Activated CD4-positive, alpha-beta T cell treated with anti-CD3 and anti-CD28 coated beads for 36 hours (primary cell): ENCODE measurements around the gene PRSS8. TPM values are rescaled to one million over a fixed set of nuclear protein-coding genes. Genes with fewer than 3 reads are reported as not detected.

Experiments used
- ATAC-seq: fragments of 200-7000 bp; cut with Tn5 transposase; one replicate; pipeline ENCODE4 v1.10.0; 2021; ENCODE audit warnings: mild to moderate bottlenecking, moderate library complexity
- CTCF ChIA-PET: fragments of 350-600 bp; sonication (Branson Sonifier 250); formaldehyde crosslinking; loops from one replicate; lab custom pipeline; 2021; ENCODE audit warnings: antibody characterized with exemption; lab: Charles Lee
- POLR2A ChIA-PET: fragments of 350-600 bp; sonication (Branson Sonifier 250); formaldehyde crosslinking; loops from one replicate; lab custom pipeline; 2021; ENCODE audit warnings: antibody characterized with exemption, inconsistent platforms; lab: Charles Lee
- DNase-seq: peaks from one replicate; pipeline ENCODE4 v3.0.0-alpha.2; 2020
- H3K27ac Mint-ChIP-seq: one replicate; pipeline ENCODE4 v1.8.0; 2021; ENCODE audit warnings: mixed read lengths
- H3K27me3 Mint-ChIP-seq: one replicate; pipeline ENCODE4 v1.8.0; 2021; ENCODE audit warnings: mixed read lengths
- H3K36me3 Mint-ChIP-seq: one replicate; pipeline ENCODE4 v1.8.0; 2021; ENCODE audit warnings: low read depth, mixed read lengths
- H3K4me1 Mint-ChIP-seq: one replicate; pipeline ENCODE4 v1.8.0; 2021; ENCODE audit warnings: mixed read lengths
- H3K4me3 Mint-ChIP-seq: one replicate; pipeline ENCODE4 v1.8.0; 2021; ENCODE audit warnings: mild to moderate bottlenecking, moderate library complexity, mixed read lengths
- H3K9me3 Mint-ChIP-seq: one replicate; pipeline ENCODE4 v1.8.0; 2021; ENCODE audit warnings: low read depth, mixed read lengths
- intact Hi-C, 2 experiments: fragments of 100-400 bp; cut with DNase I in 1 of 2; cut with micrococcal nuclease in 1 of 2; formaldehyde crosslinking; loops; one replicate each; pipeline versions ENCODE4 v1.14.2 to v1.15.1; 2022 to 2024; cut with DNase I, micrococcal nuclease
- total RNA-seq, 2 experiments: library from RNA; stranded (reverse); gene quantifications; one replicate each; pipeline ENCODE4 v1.2.3, GENCODE V29; 2021

The PRSS8 gene
- total RNA-seq, 2 experiments from 2014 or later, result not detected

DNA sequence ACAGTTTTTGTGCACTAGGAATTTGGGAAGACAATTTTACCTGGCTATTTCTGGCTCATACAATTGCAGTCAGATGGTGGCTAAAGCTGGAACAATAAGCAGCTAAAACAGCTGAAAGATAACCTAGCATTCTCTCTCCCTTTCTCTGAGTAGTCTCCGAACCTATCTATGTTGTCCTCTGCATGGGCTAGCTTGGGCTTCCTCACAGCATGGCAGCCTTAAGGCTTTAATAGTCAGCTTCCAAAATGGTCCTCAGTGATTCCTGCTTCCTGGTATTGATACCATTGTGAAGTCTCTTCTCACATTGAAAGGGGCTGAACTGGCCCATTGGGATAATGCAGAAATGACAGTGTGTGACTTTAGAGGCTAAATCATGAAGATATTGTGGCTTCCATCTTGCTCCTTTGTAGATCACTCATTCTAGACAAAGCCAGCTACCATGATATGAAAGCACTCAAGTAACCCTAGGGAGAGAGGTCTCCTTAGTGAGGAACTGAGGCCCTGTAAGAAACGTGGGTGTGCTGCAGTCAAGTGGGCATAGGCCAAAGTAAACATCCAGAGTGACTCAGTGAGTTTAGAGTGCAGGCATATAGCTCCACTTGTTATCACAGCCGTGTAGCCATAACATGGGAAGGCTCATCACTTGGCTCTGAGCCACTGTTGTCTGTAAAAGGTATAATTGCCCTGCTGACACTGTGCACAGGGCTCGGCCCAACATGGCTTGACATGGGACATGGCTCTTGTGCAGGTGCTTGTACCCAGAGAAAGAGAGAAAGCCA lies 35.5 kb downstream of the PRSS8 start:
- Mint-ChIP-seq H3K9me3 (no peaks in the 10 kb centered on the region), H3K27ac (no peak overlapping the region), H3K36me3 (no peaks in the 10 kb centered on the region), H3K4me1 (peaks cover 9% of the 10 kb centered on the region), H3K4me3 (no peak overlapping the region), H3K27me3 (no peaks in the 10 kb centered on the region)
- intact Hi-C loops, result loop anchor here in 1 of 2 experiments (10.0 kb wide), 1 partner anchor 115 kb away; the partner anchor contains the start of gene HSD3B7
- ChIA-PET POLR2A (interaction anchor here (0.6 kb wide), 1 partner anchor 13 kb away, joined by 3 read pairs; no protein-coding TSS in a partner anchor), CTCF (interaction anchor here (0.6 to 1.2 kb wide), 3 partner anchors 8 to 136 kb away, joined by 3 to 4 read pairs (median 3); no protein-coding TSS in a partner anchor)
- DNase-seq, result no peak
- ATAC-seq, result no peak

- peak within 1 kb of the TSS; percentile 98 for H3K4me3 Mint-ChIP-seq
- no peaks in the 10 kb centered on the region for H3K9me3 Mint-ChIP-seq
- ATAC-seq (peak; percentile 92), DNase-seq (peak; percentile 96)
- peaks cover 21% of the 10 kb centered on the region for H3K36me3 Mint-ChIP-seq
- H3K27me3 Mint-ChIP-seq, result no peaks in the 10 kb centered on the region
- intact Hi-C loops, result loop anchor here (1.0 to 10.0 kb wide), 13 partner anchors 20 to 365 kb away; partner anchors contain the start of genes HSD3B7 (in 2 of the 2), KAT8 (in 2 of the 2), ZNF646 (in 2 of the 2) and ZNF668 (in 2 of the 2)
- CTCF ChIA-PET, result interaction anchor here (2.4 kb wide), 1 partner anchor 21 kb away, joined by 7 read pairs; the partner anchor contains the start of genes ZNF646 and ZNF668
- H3K27ac Mint-ChIP-seq, result peak within 1 kb of the TSS; percentile 89
- peaks cover 25% of the 10 kb centered on the region for H3K4me1 Mint-ChIP-seq
- POLR2A ChIA-PET, result interaction anchor here (0.9 kb wide), 1 partner anchor 23 kb away, joined by 7 read pairs; the partner anchor contains the start of gene KAT8
Measured at GRCh38 chr16:31094424-31095120, 41.0 kb downstream of the PRSS8 start, which contains the start of gene VKORC1. Gene VKORC1, minus strand, starts transcription at chr16:31094797. Its CDS starts 68 bp downstream, at chr16:31094729.

- Mint-ChIP-seq H3K4me3 (peak overlapping the region; percentile 98), H3K9me3 (no peaks in the 10 kb centered on the region), H3K27me3 (no peaks in the 10 kb centered on the region), H3K27ac (peak overlapping the region; percentile 89), H3K4me1 (peaks cover 25% of the 10 kb centered on the region), H3K36me3 (peaks cover 21% of the 10 kb centered on the region)
- DNase-seq (no peak), ATAC-seq (no peak)
- POLR2A ChIA-PET, result no interaction called here
- CTCF ChIA-PET, result interaction anchor here (2.4 kb wide), 1 partner anchor 20 kb away, joined by 7 read pairs; the partner anchor contains the start of genes ZNF646 and ZNF668
- intact Hi-C loops, result loop anchor here (1.0 to 10.0 kb wide), 11 partner anchors 20 to 365 kb away; partner anchors contain the start of genes KAT8 (in 2 of the 2), ZNF646 (in 2 of the 2), ZNF668 (in 2 of the 2) and ARMC5 (in 1 of the 2)
Measured at GRCh38 chr16:31094088-31094423, 41.5 kb downstream of the PRSS8 start.

DNA sequence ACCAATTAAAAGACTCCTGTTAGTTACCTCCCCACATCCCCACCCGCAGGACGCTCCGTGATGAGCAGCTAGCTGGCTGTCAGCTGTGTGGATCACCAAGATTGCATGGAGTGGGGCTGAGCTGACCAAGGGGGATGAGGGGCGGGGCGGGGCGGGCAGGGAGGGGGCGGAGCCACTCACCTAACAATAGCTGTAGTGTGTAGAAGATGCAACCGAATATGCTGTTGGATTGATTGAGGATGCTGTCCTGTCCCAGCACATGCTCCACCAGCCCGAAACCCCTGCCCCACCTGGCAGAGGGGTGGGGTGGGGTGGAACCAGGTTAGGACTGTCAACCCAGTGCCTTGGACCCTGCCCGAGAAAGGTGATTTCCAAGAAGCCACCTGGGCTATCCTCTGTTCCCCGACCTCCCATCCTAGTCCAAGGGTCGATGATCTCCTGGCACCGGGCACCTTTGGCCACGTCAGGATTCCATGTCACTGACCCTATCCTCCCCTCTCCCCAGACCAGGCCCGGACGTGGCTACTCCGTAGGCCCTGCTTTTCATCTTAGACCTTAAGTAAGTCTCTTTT lies 42.3 kb downstream of the PRSS8 start:
- CTCF ChIA-PET, result interaction anchor here (0.5 to 1.9 kb wide), 3 partner anchors 49 to 94 kb away, joined by 4 to 10 read pairs (median 5); no protein-coding TSS in a partner anchor
- intact Hi-C loops, result loop anchor here in 1 of 2 experiments (10.0 kb wide), 1 partner anchor 108 kb away; the partner anchor contains the start of gene HSD3B7
- H3K4me3 Mint-ChIP-seq, result peak overlapping the region; percentile 98
- H3K27me3 Mint-ChIP-seq, result no peaks in the 10 kb centered on the region
- peaks cover 25% of the 10 kb centered on the region for H3K4me1 Mint-ChIP-seq
- H3K9me3 Mint-ChIP-seq, result no peaks in the 10 kb centered on the region
- H3K36me3 Mint-ChIP-seq, result peaks cover 21% of the 10 kb centered on the region
- ATAC-seq (no peak), DNase-seq (peak; percentile 44)
- POLR2A ChIA-PET, result interaction anchor here (0.6 to 0.9 kb wide), 2 partner anchors 19 to 87 kb away, joined by 3 to 4 read pairs; partner anchors contain the start of genes ZNF646 and ZNF668
- peak overlapping the region; percentile 31 for H3K27ac Mint-ChIP-seq

GRCh38 chr16:31092330-31092729 lies 43.2 kb downstream of the PRSS8 start:
- H3K9me3 Mint-ChIP-seq, result no peaks in the 10 kb centered on the region
- H3K27me3 Mint-ChIP-seq, result no peaks in the 10 kb centered on the region
- peaks cover 25% of the 10 kb centered on the region for H3K4me1 Mint-ChIP-seq
- CTCF ChIA-PET, result interaction anchor here (0.6 to 1.9 kb wide), 4 partner anchors 8 to 295 kb away, joined by 3 to 10 read pairs (median 4); no protein-coding TSS in a partner anchor
- peaks cover 21% of the 10 kb centered on the region for H3K36me3 Mint-ChIP-seq
- H3K4me3 Mint-ChIP-seq, result no peak overlapping the region
- no peak for DNase-seq
- intact Hi-C loops, result loop anchor here in 1 of 2 experiments (10.0 kb wide), 1 partner anchor 108 kb away; the partner anchor contains the start of gene HSD3B7
- POLR2A ChIA-PET, result interaction anchor here (0.6 to 0.9 kb wide), 2 partner anchors 18 to 42 kb away, joined by 3 to 4 read pairs; partner anchors contain the start of genes ZNF646 and ZNF668
- no peak overlapping the region for H3K27ac Mint-ChIP-seq
- ATAC-seq, result no peak

- intact Hi-C loops, result loop anchor here in 1 of 2 experiments (10.0 kb wide), 1 partner anchor 106 kb away; the partner anchor contains the start of gene HSD3B7
- POLR2A ChIA-PET, result no interaction called here
- peaks cover 20% of the 10 kb centered on the region for H3K4me1 Mint-ChIP-seq
- H3K4me3 Mint-ChIP-seq, result no peak overlapping the region
- CTCF ChIA-PET, result no interaction called here
- H3K9me3 Mint-ChIP-seq, result no peaks in the 10 kb centered on the region
- DNase-seq (no peak), ATAC-seq (no peak)
- no peaks in the 10 kb centered on the region for H3K27me3 Mint-ChIP-seq
- no peak overlapping the region for H3K27ac Mint-ChIP-seq
- H3K36me3 Mint-ChIP-seq, result peaks cover 21% of the 10 kb centered on the region
Measured at GRCh38 chr16:31090540-31090939, 45.0 kb downstream of the PRSS8 start.

DNA sequence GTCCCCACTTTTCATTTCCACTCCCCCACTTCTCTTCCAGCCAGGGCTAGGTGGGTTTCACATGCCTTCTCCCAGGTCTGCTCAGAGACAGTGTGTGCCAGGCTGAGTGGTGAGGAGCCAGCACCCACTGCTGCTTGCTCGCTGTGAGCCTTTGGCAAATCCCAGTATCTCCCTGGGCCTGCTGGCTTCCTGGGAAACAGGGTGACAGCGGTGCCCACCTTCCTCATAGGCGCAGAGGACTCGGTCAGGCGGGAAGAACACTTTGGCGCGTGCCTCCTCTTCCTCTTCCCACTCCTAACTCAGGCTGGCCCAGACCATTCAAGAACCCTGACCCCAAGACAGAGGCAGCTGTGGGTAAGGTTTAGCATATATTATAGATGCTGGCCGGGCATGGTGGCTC lies 46.3 kb downstream of the PRSS8 start:
- peaks cover 15% of the 10 kb centered on the region for H3K4me1 Mint-ChIP-seq
- peaks cover 19% of the 10 kb centered on the region for H3K36me3 Mint-ChIP-seq
- DNase-seq (no peak), ATAC-seq (no peak)
- CTCF ChIA-PET, result no interaction called here
- intact Hi-C loops, result no loop called here
- no peaks in the 10 kb centered on the region for H3K27me3 Mint-ChIP-seq
- POLR2A ChIA-PET, result no interaction called here
- H3K9me3 Mint-ChIP-seq, result no peaks in the 10 kb centered on the region
- H3K27ac Mint-ChIP-seq, result no peak overlapping the region
- H3K4me3 Mint-ChIP-seq, result no peak overlapping the region

DNA sequence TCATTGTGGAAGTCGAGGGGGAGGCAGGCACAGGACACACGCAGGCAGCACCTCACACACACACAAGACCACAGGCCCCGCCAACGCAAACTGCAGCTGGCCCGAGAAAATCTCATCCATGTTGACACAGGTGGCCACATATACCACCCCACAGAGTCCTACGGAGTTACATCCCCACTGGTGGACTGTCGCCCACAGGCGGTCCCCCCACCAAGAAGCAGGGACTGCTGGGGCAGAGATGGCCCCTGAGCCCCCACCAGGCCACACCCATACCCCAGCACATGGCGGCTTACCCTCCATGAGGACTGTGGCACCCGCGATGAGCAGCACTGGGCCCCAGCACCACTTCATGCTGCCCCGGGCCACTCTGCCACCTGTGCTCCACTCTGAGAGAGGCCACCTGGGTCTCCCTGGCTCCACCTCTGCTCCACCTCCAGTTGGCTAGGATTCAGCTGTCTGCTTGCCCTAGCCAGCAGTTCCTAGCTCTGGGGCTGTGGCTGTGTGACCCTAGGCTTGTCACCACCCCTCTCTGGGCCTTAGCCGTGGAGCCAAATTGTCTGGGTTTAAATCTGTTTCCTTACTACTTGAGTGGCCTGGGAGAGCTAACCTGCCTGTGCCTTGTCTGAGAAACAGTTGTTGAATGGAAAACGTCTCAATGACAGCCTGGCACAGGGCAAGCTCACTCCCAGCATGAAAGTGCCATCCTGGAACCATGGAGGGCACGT lies 46.9 kb downstream of the PRSS8 start, which contains the start of gene PRSS53:
TSS of gene PRSS53 (minus strand) at position 485 of the 725 bp plus-strand sequence. CDS start at position 351, 134 bp downstream.
- POLR2A ChIA-PET, result no interaction called here
- Mint-ChIP-seq H3K4me1 (peaks cover 12% of the 10 kb centered on the region), H3K27me3 (no peaks in the 10 kb centered on the region), H3K4me3 (no peak within 1 kb of the TSS), H3K27ac (no peak within 1 kb of the TSS), H3K36me3 (peaks cover 16% of the 10 kb centered on the region), H3K9me3 (no peaks in the 10 kb centered on the region)
- intact Hi-C loops, result no loop called here
- CTCF ChIA-PET, result interaction anchor here (0.9 kb wide), 1 partner anchor 103 kb away, joined by 3 read pairs; the partner anchor contains the start of gene HSD3B7
- DNase-seq, result no peak
- ATAC-seq, result no peak

- Mint-ChIP-seq H3K27ac (no peak overlapping the region), H3K36me3 (peaks cover 16% of the 10 kb centered on the region), H3K4me3 (no peak overlapping the region), H3K4me1 (peaks cover 9% of the 10 kb centered on the region), H3K27me3 (no peaks in the 10 kb centered on the region), H3K9me3 (no peaks in the 10 kb centered on the region)
- ChIA-PET CTCF (interaction anchor here (0.9 kb wide), 1 partner anchor 103 kb away, joined by 3 read pairs; the partner anchor contains the start of gene HSD3B7), POLR2A (no interaction called here)
- DNase-seq, result no peak
- intact Hi-C loops, result no loop called here
- no peak for ATAC-seq
Measured at GRCh38 chr16:31087971-31088370, 47.6 kb downstream of the PRSS8 start.

DNA sequence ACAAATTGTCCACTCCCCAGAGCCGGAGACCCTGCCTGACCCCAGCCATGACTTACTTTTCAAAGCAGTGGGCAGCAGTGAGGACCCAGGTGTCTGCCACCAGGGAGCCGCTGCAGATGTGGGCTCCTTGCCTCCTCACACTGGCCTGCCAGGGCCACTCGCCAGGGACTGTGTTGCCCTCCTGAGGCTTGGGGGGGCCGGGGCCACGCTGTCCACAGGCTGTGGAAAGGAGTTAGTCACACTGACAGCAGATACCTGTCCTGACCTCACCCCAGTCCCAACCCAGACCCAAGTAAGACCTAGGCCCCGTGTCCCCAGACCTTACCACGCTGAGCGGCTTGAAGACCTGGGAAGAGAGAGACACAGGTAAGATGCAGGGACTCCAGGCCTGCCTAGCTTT lies 48.0 kb downstream of the PRSS8 start:
- no peak overlapping the region for H3K27ac Mint-ChIP-seq
- peaks cover 13% of the 10 kb centered on the region for H3K36me3 Mint-ChIP-seq
- no peaks in the 10 kb centered on the region for H3K27me3 Mint-ChIP-seq
- no peaks in the 10 kb centered on the region for H3K9me3 Mint-ChIP-seq
- no peak for DNase-seq
- intact Hi-C loops, result no loop called here
- no peak overlapping the region for H3K4me3 Mint-ChIP-seq
- no peak for ATAC-seq
- POLR2A ChIA-PET, result no interaction called here
- CTCF ChIA-PET, result interaction anchor here (0.9 kb wide), 1 partner anchor 102 kb away, joined by 3 read pairs; the partner anchor contains the start of gene HSD3B7
- H3K4me1 Mint-ChIP-seq, result peaks cover 4% of the 10 kb centered on the region
